Astrocyte of the spinal cord (primary cell): ENCODE results near the gene INHBE.
"Not testable (repeated sequence)": the region's sequence is repeated elsewhere in the genome, so short reads cannot be mapped to it uniquely, and the experiment has no call there.

Experiments
- DNase-seq: peaks from one replicate; pipeline ENCODE4 v3.0.0; 2011; ENCODE audit warnings: low read depth, low spot score
- H3K4me3 ChIP-seq: 2 replicates; pipeline ENCODE4 v1.5.1; 2011; ENCODE audit warnings: low read depth, mild to moderate bottlenecking, low read length, moderate library complexity
- CTCF ChIP-seq: IDR thresholded peaks from 2 replicates; pipeline ENCODE4 v1.5.1; 2012; ENCODE audit warnings: low read depth, mild to moderate bottlenecking, low read length, inconsistent platforms
- in situ Hi-C: cut with HindIII; loops from 2 replicates; pipeline ENCODE4 v1.10.0; 2017; ENCODE audit warnings: low sequenced_read_pairs

Gene INHBE

GRCh38 chr12:57441846-57442427 lies 13.2 kb upstream of the INHBE start:
- TF ChIP-seq CTCF, result no peak
- no peak overlapping the region for H3K4me3 ChIP-seq
- DNase-seq, result no peak

GRCh38 chr12:57444337-57444736 lies 10.8 kb upstream of the INHBE start:
- H3K4me3 ChIP-seq, DNase-seq, in situ Hi-C loops: not testable (repeated sequence)

More at GRCh38 chr12:57441846-57442427, 13.2 kb upstream of the INHBE start:
- in situ Hi-C loops, result no loop called here

DNA sequence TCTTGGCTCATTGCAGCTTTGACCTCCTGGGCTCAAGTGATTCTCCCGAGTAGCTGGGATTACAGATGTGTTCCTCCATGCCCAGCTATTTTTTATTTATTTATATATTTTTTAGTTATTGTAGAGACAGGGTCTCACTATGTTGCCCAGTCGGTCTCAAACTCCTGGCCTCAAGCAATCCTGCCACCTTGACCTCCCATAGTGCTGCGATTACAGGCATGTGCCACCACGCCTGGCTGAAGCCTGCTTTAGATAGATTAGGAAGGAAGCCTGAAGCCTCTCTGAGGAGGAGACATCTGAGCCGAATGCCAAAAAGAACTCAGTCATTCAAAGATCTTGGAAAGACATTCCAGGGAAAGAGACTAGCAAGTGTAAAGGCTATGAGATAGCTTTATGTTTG lies 10.4 kb upstream of the INHBE start:
- in situ Hi-C loops, result no loop called here
- TF ChIP-seq CTCF, result no peak
- H3K4me3 ChIP-seq, result no peak overlapping the region
- no peak for DNase-seq

DNA sequence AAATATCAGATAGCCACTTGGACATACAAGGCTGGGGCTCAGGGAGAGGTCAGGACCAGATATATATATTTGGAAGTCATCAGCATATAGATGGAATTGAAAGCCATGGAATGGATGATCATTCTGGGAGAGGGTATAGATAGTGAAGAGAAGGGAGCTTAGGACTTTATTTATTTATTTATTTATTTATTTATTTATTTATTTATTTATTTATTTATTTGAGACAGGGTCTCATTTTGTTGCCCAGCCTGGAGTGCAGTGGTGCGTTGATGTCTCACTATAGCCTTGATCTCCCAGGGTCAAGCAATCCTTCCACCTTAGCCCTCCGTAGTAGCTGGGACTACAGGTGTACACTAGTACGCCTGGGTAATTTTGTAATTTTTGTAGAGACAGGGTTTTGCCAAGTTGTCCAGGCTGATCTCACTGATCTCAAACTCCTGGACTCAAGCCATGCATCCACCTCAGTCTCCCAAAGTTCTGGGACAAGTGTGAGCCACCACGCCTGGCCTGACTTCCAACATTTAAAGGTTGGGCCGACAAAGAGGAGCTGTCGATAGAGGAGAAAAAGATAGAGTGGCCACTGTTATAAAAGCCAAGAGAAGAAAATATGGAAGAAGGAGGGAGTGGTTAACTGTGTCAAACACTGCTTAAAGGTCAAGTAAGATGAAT lies 8.7 kb upstream of the INHBE start:
- no peak for TF ChIP-seq CTCF
- H3K4me3 ChIP-seq, result no peak overlapping the region
- in situ Hi-C loops, result no loop called here
- no peak for DNase-seq

GRCh38 chr12:57448669-57449068 lies 6.4 kb upstream of the INHBE start:
- TF ChIP-seq CTCF, result no peak
- H3K4me3 ChIP-seq, result no peak overlapping the region
- in situ Hi-C loops, result no loop called here
- no peak for DNase-seq

DNA sequence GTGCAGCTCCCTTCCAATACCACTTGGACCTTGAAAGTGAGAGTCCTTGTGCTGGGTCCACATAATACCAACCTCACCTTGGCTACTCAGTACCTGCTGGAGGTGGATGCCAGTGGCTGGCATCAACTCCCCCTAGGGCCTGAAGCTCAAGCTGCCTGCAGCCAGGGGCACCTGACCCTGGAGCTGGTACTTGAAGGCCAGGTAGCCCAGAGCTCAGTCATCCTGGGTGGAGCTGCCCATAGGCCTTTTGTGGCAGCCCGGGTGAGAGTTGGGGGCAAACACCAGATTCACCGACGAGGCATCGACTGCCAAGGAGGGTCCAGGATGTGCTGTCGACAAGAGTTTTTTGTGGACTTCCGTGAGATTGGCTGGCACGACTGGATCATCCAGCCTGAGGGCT lies 5.7 kb upstream of the INHBE start:
- TF ChIP-seq CTCF, result no peak
- in situ Hi-C loops, result no loop called here
- H3K4me3 ChIP-seq, result no peak overlapping the region
- no peak for DNase-seq

DNA sequence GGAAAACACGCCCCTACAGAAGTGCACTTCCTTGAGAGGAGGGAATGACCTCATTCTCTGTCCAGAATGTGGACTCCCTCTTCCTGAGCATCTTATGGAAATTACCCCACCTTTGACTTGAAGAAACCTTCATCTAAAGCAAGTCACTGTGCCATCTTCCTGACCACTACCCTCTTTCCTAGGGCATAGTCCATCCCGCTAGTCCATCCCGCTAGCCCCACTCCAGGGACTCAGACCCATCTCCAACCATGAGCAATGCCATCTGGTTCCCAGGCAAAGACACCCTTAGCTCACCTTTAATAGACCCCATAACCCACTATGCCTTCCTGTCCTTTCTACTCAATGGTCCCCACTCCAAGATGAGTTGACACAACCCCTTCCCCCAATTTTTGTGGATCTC lies 5.0 kb upstream of the INHBE start:
- in situ Hi-C loops, result no loop called here
- no peak overlapping the region for H3K4me3 ChIP-seq
- no peak for TF ChIP-seq CTCF
- DNase-seq, result no peak
